A549 (cell line): ENCODE measurements around the gene C19orf81. TPM values are rescaled to one million over a fixed set of nuclear protein-coding genes. Genes with fewer than 3 reads are reported as not detected.

ENCODE experiments used
- ATAC-seq, 2 experiments: fragments of 200-7000 bp in 1 of 2; fragments of >200 bp in 1 of 2; cut with Nextera tagmentation in 1 of 2; cut with Tn5 transposase in 1 of 2; 3 replicates each; pipeline versions ENCODE4 v1.8.0 to v1.9.1; 2018 to 2020; ENCODE audit warnings: mild to moderate bottlenecking in 1 of 2, moderate library complexity in 1 of 2
- CTCF ChIA-PET: fragments of 300-600 bp; sonication (Branson Sonifier 250); formaldehyde crosslinking; extraction: SDS; loops from one replicate; lab custom pipeline; 2021; ENCODE audit warnings: antibody characterized with exemption, inconsistent platforms; lab: Yijun Ruan, JAX
- POLR2A ChIA-PET: fragments of 350-600 bp; formaldehyde crosslinking; extraction: SDS; loops from one replicate; lab custom pipeline; 2021; ENCODE audit warnings: antibody characterized with exemption, inconsistent platforms; lab: Yijun Ruan, JAX
- DNase-seq, 2 experiments: peaks; one replicate each; pipeline versions ENCODE4 v3.0.0 to v3.0.0-alpha.2; 2011 to 2016; ENCODE audit warnings: low read depth in 1 of 2, low spot score in 1 of 2
- FAIRE-seq: peaks from 2 replicates; lab custom pipeline; 2011; peaks lifted over from hg19 to GRCh38; lab: Jason Lieb, UNC
- H3K27ac ChIP-seq, 2 experiments: fragments of >200 bp; sonication (Bioruptor Twin); formaldehyde crosslinking; 3 replicates each; pipeline ENCODE4 v1.5.1; 2016 to 2017
- H3K4me1 ChIP-seq: fragments of >200 bp; sonication (Bioruptor Twin); formaldehyde crosslinking; 3 replicates; pipeline ENCODE4 v1.6.1; 2016
- H3K4me2 ChIP-seq: fragments of >200 bp; sonication (Bioruptor Twin); formaldehyde crosslinking; 3 replicates; pipeline ENCODE4 v1.6.1; 2016
- H3K4me3 ChIP-seq: fragments of >200 bp; sonication (Bioruptor Twin); formaldehyde crosslinking; 3 replicates; pipeline ENCODE4 v1.5.1; 2016
- H3K9me3 ChIP-seq: fragments of >200 bp; sonication (Bioruptor Twin); formaldehyde crosslinking; 3 replicates; pipeline ENCODE4 v1.6.1; 2016
- CHD4 ChIP-seq: fragments of 200-600 bp; sonication (generic); IDR thresholded peaks from 2 replicates; pipeline ENCODE4 v1.6.1; 2016; ENCODE audit warnings: antibody characterized with exemption, mild to moderate bottlenecking, borderline replicate concordance
- FOSB ChIP-seq: fragments of 250-450 bp; sonication (Bioruptor Pico); IDR thresholded peaks from 2 replicates; pipeline ENCODE4 v1.5.0; 2020; ENCODE audit warnings: mild to moderate bottlenecking, moderate library complexity
- JUNB ChIP-seq: fragments of >200 bp; sonication (Bioruptor Twin); formaldehyde crosslinking; IDR thresholded peaks from 2 replicates; pipeline ENCODE4 v1.6.1; 2016
- MAZ ChIP-seq: fragments of 150-350 bp; IDR thresholded peaks from 2 replicates; pipeline ENCODE4 v1.6.1; 2014; ENCODE audit warnings: antibody characterized with exemption, low read depth, low read length, borderline replicate concordance
- WGBS: methylation state at CpG from one replicate; pipeline ENCODE4 v1.1.6; 2017; ENCODE audit errors: missing lambda C conversion rate; 5-methylcytosine and 5-hydroxymethylcytosine counted together
- polyA plus RNA-seq, 4 experiments: library from polyadenylated mRNA; depleted of rRNA in 3 of 4; stranded (reverse); fragments of >200 nt; fragmentation: RNase III in 1 of 4; extraction: RNeasy Plus Mini Kit Qiagen cat#74134 plus additional on column Dnase treatment in 1 of 4; gene quantifications; 2 replicates in 3 of 4; 3 replicates in 1 of 4; pipeline ENCODE4 v1.2.3, GENCODE V29; 2011 to 2017

C19orf81 gene
- polyA plus RNA-seq, 2 of the 4 experiments (the other 2 are of a cell fraction): 2.1 to 9.5 TPM

DNA sequence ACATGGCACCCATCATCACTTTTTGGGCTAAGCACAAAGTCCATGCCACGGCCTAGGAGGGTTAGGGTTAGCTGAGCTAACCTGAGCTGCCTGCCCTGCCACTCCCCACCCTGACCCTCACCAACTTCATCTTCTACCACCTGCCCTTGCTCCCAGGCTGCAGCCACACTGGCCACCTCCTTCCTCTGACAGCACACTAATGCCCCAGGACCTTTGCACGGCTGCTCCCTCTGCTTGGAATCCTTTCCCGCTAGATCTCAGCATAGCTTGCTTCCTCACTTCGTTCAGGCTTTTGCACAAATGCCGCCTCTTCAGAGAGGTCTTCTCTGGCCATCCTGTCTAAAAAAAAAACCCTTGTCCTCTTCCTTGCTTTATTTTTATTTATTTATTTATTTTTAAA lies 57.1 kb downstream of the C19orf81 start:
- CTCF ChIA-PET: interaction anchor here (0.6 to 7.3 kb wide), 10 partner anchors 9 to 435 kb away, joined by 3 to 111 read pairs (median 10); partner anchors contain the start of genes CLEC11A and SHANK1
- no peaks in the 10 kb centered on the region for H3K9me3 ChIP-seq
- no peak for DNase-seq
- TF ChIP-seq JUNB: no peak
- TF ChIP-seq MAZ: no peak
- TF ChIP-seq, all 56 proteins: peak for 0
- 21% methylated on average over 5 of the region's 5 CpGs for WGBS
- POLR2A ChIA-PET: no interaction called here
- H3K4me2 ChIP-seq: no peak overlapping the region
- no peak overlapping the region for H3K4me3 ChIP-seq
- FAIRE-seq (no peak), ATAC-seq (no peak)
- no peak overlapping the region for H3K27ac ChIP-seq
- H3K4me1 ChIP-seq: peaks cover 13% of the 10 kb centered on the region; the same call in 1 of the 3 replicates

DNA sequence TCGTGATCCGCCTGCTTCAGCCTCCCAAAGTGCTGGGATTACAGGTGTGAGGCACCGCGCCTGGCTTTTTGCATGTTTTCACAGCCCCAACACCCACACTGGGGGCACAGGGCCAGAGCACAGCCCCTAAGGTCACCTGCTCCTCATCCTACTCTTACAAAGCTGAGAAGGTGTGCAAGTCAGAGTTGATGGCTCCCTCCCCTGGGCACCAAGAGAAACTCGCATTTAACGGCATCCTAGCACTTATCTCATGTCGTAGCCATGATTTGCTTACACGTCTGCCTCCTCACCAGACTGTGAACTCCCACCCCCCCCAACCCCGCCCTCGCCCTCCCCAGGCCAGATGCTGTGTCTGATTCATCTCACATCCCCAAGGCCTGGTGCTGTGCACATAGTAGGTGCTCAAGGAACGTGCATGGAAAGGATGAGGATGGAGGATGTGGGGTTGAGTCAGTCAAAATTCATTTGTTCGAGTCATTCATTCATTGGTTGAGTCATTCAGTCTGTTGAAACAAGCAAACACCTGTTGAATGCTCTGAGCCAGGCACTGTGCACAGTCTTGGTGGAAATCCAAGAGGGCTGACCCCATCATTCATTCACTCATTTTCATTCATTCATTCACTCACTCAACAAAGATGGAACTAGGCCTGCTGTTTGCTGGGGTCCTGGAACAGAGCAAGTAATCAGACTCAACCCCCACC lies 59.1 kb downstream of the C19orf81 start:
- DNase-seq (peak in 1 of 2 experiments; percentile 49), FAIRE-seq (no peak), ATAC-seq (no peak)

More for the DNA sequence above, 59.1 kb downstream of the C19orf81 start:
- CTCF ChIA-PET: interaction anchor here (1.2 to 8.6 kb wide), 6 partner anchors 12 to 309 kb away, joined by 3 to 119 read pairs (median 14); partner anchors contain the start of genes CLEC11A and SHANK1
- no peaks in the 10 kb centered on the region for H3K9me3 ChIP-seq
- no peak overlapping the region for H3K4me3 ChIP-seq
- peaks cover 5% of the 10 kb centered on the region; the same call in 1 of the 3 replicates for H3K4me1 ChIP-seq
- POLR2A ChIA-PET: no interaction called here
- H3K4me2 ChIP-seq: no peak overlapping the region
- WGBS: 42% methylated on average over 12 of the region's 12 CpGs
- TF ChIP-seq CHD4 (no peak), FOSB (no peak)
- H3K27ac ChIP-seq: no peak overlapping the region

Other genes starting within 250 kb of the C19orf81 start
- not detected in 2 replicates for gene SPIB, start 230.5 kb upstream of the C19orf81 start, polyA plus RNA-seq (2011; rRNA removed)
- 0.03 to 0.54 TPM (median 0.12 TPM) in 3 replicates for gene SPIB, start 230.5 kb upstream of the C19orf81 start, polyA plus RNA-seq (2017; fragmentation: RNase III; extraction: RNeasy Plus Mini Kit Qiagen cat#74134 plus additional on column Dnase treatment)
- gene MYBPC2, start 216.6 kb upstream of the C19orf81 start, polyA plus RNA-seq (2011; rRNA removed): 0.03 TPM in 1 of 2 replicates, not detected in the other
- 0.03 to 0.10 TPM in 2 of 3 replicates, not detected in the other for gene MYBPC2, start 216.6 kb upstream of the C19orf81 start, polyA plus RNA-seq (2017; fragmentation: RNase III; extraction: RNeasy Plus Mini Kit Qiagen cat#74134 plus additional on column Dnase treatment)
- gene EMC10, start 172.9 kb upstream of the C19orf81 start, polyA plus RNA-seq (2011; rRNA removed): 52.8 and 54.0 TPM in 2 replicates
- 140 to 147 TPM (median 147 TPM) in 3 replicates for gene EMC10, start 172.9 kb upstream of the C19orf81 start, polyA plus RNA-seq (2017; fragmentation: RNase III; extraction: RNeasy Plus Mini Kit Qiagen cat#74134 plus additional on column Dnase treatment)
- 0.57 and 1.1 TPM in 2 replicates for gene GARIN5A, start 172.6 kb upstream of the C19orf81 start, polyA plus RNA-seq (2011; rRNA removed)
- 1.5 to 2.5 TPM (median 1.7 TPM) in 3 replicates for gene GARIN5A, start 172.6 kb upstream of the C19orf81 start, polyA plus RNA-seq (2017; fragmentation: RNase III; extraction: RNeasy Plus Mini Kit Qiagen cat#74134 plus additional on column Dnase treatment)
- 19.3 and 24.2 TPM in 2 replicates for gene JOSD2, start 138.3 kb upstream of the C19orf81 start, polyA plus RNA-seq (2011; rRNA removed)
- gene JOSD2, start 138.3 kb upstream of the C19orf81 start, polyA plus RNA-seq (2017; fragmentation: RNase III; extraction: RNeasy Plus Mini Kit Qiagen cat#74134 plus additional on column Dnase treatment): 55.5 to 62.4 TPM (median 61.7 TPM) in 3 replicates
- gene ASPDH, start 135.5 kb upstream of the C19orf81 start, polyA plus RNA-seq (2011; rRNA removed): not detected in 2 replicates
- gene ASPDH, start 135.5 kb upstream of the C19orf81 start, polyA plus RNA-seq (2017; fragmentation: RNase III; extraction: RNeasy Plus Mini Kit Qiagen cat#74134 plus additional on column Dnase treatment): not detected in 3 replicates
- gene LRRC4B, start 81.0 kb upstream of the C19orf81 start, polyA plus RNA-seq (2011; rRNA removed): 0.49 and 0.54 TPM in 2 replicates
- gene LRRC4B, start 81.0 kb upstream of the C19orf81 start, polyA plus RNA-seq (2017; fragmentation: RNase III; extraction: RNeasy Plus Mini Kit Qiagen cat#74134 plus additional on column Dnase treatment): 0.67 to 1.2 TPM (median 0.97 TPM) in 3 replicates
- gene SYT3, start 9.6 kb upstream of the C19orf81 start, polyA plus RNA-seq (2011; rRNA removed): 0.25 and 0.29 TPM in 2 replicates
- 0.45 to 1.2 TPM (median 1.1 TPM) in 3 replicates for gene SYT3, start 9.6 kb upstream of the C19orf81 start, polyA plus RNA-seq (2017; fragmentation: RNase III; extraction: RNeasy Plus Mini Kit Qiagen cat#74134 plus additional on column Dnase treatment)
- 0.01 and 0.04 TPM in 2 replicates for gene SHANK1, start 70.4 kb downstream of the C19orf81 start, polyA plus RNA-seq (2011; rRNA removed)
- gene SHANK1, start 70.4 kb downstream of the C19orf81 start, polyA plus RNA-seq (2017; fragmentation: RNase III; extraction: RNeasy Plus Mini Kit Qiagen cat#74134 plus additional on column Dnase treatment): 0.07 to 0.17 TPM (median 0.09 TPM) in 3 replicates
- gene CLEC11A, start 73.9 kb downstream of the C19orf81 start, polyA plus RNA-seq (2011; rRNA removed): 1.4 and 1.5 TPM in 2 replicates
- 5.0 to 6.4 TPM (median 6.2 TPM) in 3 replicates for gene CLEC11A, start 73.9 kb downstream of the C19orf81 start, polyA plus RNA-seq (2017; fragmentation: RNase III; extraction: RNeasy Plus Mini Kit Qiagen cat#74134 plus additional on column Dnase treatment)
- not detected in 2 replicates for gene GPR32, start 121.0 kb downstream of the C19orf81 start, polyA plus RNA-seq (2011; rRNA removed)
- not detected in 3 replicates for gene GPR32, start 121.0 kb downstream of the C19orf81 start, polyA plus RNA-seq (2017; fragmentation: RNase III; extraction: RNeasy Plus Mini Kit Qiagen cat#74134 plus additional on column Dnase treatment)
- gene ACP4, start 141.0 kb downstream of the C19orf81 start, polyA plus RNA-seq (2011; rRNA removed): not detected in 2 replicates
- not detected in 3 replicates for gene ACP4, start 141.0 kb downstream of the C19orf81 start, polyA plus RNA-seq (2017; fragmentation: RNase III; extraction: RNeasy Plus Mini Kit Qiagen cat#74134 plus additional on column Dnase treatment)
- 0.25 and 0.30 TPM in 2 replicates for gene KLK1, start 174.3 kb downstream of the C19orf81 start, polyA plus RNA-seq (2011; rRNA removed)
- gene KLK1, start 174.3 kb downstream of the C19orf81 start, polyA plus RNA-seq (2017; fragmentation: RNase III; extraction: RNeasy Plus Mini Kit Qiagen cat#74134 plus additional on column Dnase treatment): not detected in 3 replicates
- gene KLK15, start 184.1 kb downstream of the C19orf81 start, polyA plus RNA-seq (2011; rRNA removed): not detected in 2 replicates
- not detected in 3 replicates for gene KLK15, start 184.1 kb downstream of the C19orf81 start, polyA plus RNA-seq (2017; fragmentation: RNase III; extraction: RNeasy Plus Mini Kit Qiagen cat#74134 plus additional on column Dnase treatment)
- not detected in 2 replicates for gene KLK3, start 205.5 kb downstream of the C19orf81 start, polyA plus RNA-seq (2011; rRNA removed)
- gene KLK3, start 205.5 kb downstream of the C19orf81 start, polyA plus RNA-seq (2017; fragmentation: RNase III; extraction: RNeasy Plus Mini Kit Qiagen cat#74134 plus additional on column Dnase treatment): not detected in 3 replicates
- 0.42 and 0.49 TPM in 2 replicates for gene KLK2, start 224.0 kb downstream of the C19orf81 start, polyA plus RNA-seq (2011; rRNA removed)
- gene KLK2, start 224.0 kb downstream of the C19orf81 start, polyA plus RNA-seq (2017; fragmentation: RNase III; extraction: RNeasy Plus Mini Kit Qiagen cat#74134 plus additional on column Dnase treatment): 0.14 to 0.36 TPM (median 0.21 TPM) in 3 replicates